Neural cell (in vitro differentiated cells): Measurements from ENCODE around the gene ADRB2. TPM values are rescaled to one million over a fixed set of nuclear protein-coding genes. Genes with fewer than 3 reads are reported as not detected.

Experiments
- H2AFZ ChIP-seq: fragments of 200-600, 300-800 bp; sonication (generic), shearing (Covaris generic); 2 replicates; pipeline ENCODE4 v1.6.0; 2014; ENCODE audit warnings: low read depth, mild to moderate bottlenecking, antibody characterized with exemption, low read length, moderate library complexity
- H3F3A ChIP-seq: fragments of 200-600 bp; shearing (Covaris generic); 2 replicates; pipeline ENCODE4 v1.6.1; 2016; ENCODE audit warnings: mild to moderate bottlenecking, moderate library complexity, mixed read lengths, antibody characterized with exemption, low read length; ENCODE audit not compliant: insufficient read depth, poor library complexity, severe bottlenecking
- H3K27ac ChIP-seq: fragments of 200-600, 300-800 bp; sonication (generic), shearing (Covaris generic); 2 replicates; pipeline ENCODE4 v1.5.1; 2014; ENCODE audit warnings: mild to moderate bottlenecking, low read length, moderate library complexity
- H3K27me3 ChIP-seq: fragments of 300-800, 200-600 bp; sonication (generic), shearing (Covaris generic); 2 replicates; pipeline ENCODE4 v1.6.0; 2014; ENCODE audit warnings: mild to moderate bottlenecking, low read depth, low read length, moderate library complexity; ENCODE audit not compliant: insufficient read depth
- H3K36me3 ChIP-seq: fragments of 300-800, 200-600 bp; sonication (generic), shearing (Covaris generic); 2 replicates; pipeline ENCODE4 v1.5.1; 2014; ENCODE audit warnings: mild to moderate bottlenecking, antibody characterized with exemption, low read length, moderate library complexity; ENCODE audit not compliant: insufficient read depth
- H3K4me2 ChIP-seq: fragments of 300-800, 200-600 bp; sonication (generic), shearing (Covaris generic); 2 replicates; pipeline ENCODE4 v1.6.0; 2014; ENCODE audit warnings: mild to moderate bottlenecking, low read length
- H3K4me3 ChIP-seq: fragments of 300-800, 200-600 bp; sonication (generic), shearing (Covaris generic); 2 replicates; pipeline ENCODE4 v1.5.1; 2014; ENCODE audit warnings: mild to moderate bottlenecking, low read length, moderate library complexity
- H3K79me2 ChIP-seq: fragments of 200-600 bp; shearing (Covaris generic); replicated peaks from 2 replicates; pipeline ENCODE4 v1.6.0; 2014; ENCODE audit warnings: mild to moderate bottlenecking, low read length, moderate library complexity; ENCODE audit not compliant: insufficient read depth
- H3K9ac ChIP-seq: fragments of 300-800, 200-600 bp; sonication (generic), shearing (Covaris generic); 2 replicates; pipeline ENCODE4 v1.6.1; 2016; ENCODE audit warnings: mild to moderate bottlenecking, low read length, mixed read lengths
- H3K9me2 ChIP-seq: fragments of 200-600 bp; shearing (Covaris generic); 2 replicates; pipeline ENCODE4 v1.6.1; 2016; ENCODE audit warnings: mild to moderate bottlenecking, low read length, mixed read lengths; ENCODE audit not compliant: insufficient read depth
- H3K9me3 ChIP-seq: fragments of 200-600, 300-800 bp; sonication (generic), shearing (Covaris generic); 2 replicates; pipeline ENCODE4 v1.6.1; 2016; ENCODE audit warnings: mild to moderate bottlenecking, mixed run types, low read length, moderate library complexity, mixed read lengths
- H4K20me1 ChIP-seq: fragments of 200-600 bp; shearing (Covaris generic); 2 replicates; pipeline ENCODE4 v1.6.1; 2016; ENCODE audit warnings: mild to moderate bottlenecking, mixed run types; ENCODE audit not compliant: insufficient read depth
- CTCF ChIP-seq: fragments of 450-650 bp; IDR thresholded peaks from 2 replicates; pipeline ENCODE4 v1.5.1; 2014; ENCODE audit warnings: antibody characterized with exemption, mild to moderate bottlenecking, moderate library complexity; ENCODE audit not compliant: poor library complexity, severe bottlenecking
- EZH2 ChIP-seq: fragments of 200-600, 300-800 bp; shearing (Covaris generic), sonication (generic); IDR thresholded peaks from 2 replicates; pipeline ENCODE4 v1.6.1; 2014; ENCODE audit warnings: antibody characterized with exemption, low read length, borderline replicate concordance, mild to moderate bottlenecking; ENCODE audit not compliant: insufficient read depth, poor library complexity, severe bottlenecking
- MXI1 ChIP-seq: fragments of 450-650 bp; conservative IDR thresholded peaks from 2 replicates; pipeline ENCODE4 v1.6.1; 2014; ENCODE audit warnings: antibody characterized with exemption, mild to moderate bottlenecking; ENCODE audit not compliant: poor library complexity, severe bottlenecking
- POLR2AphosphoS5 ChIP-seq: IDR thresholded peaks from 2 replicates; pipeline ENCODE4 v1.6.1; 2012
- REST ChIP-seq: IDR thresholded peaks from 2 replicates; pipeline ENCODE4 v1.6.1; 2012; ENCODE audit warnings: borderline replicate concordance
- SMC3 ChIP-seq: fragments of 450-650 bp; conservative IDR thresholded peaks from 2 replicates; pipeline ENCODE4 v1.6.1; 2014; ENCODE audit warnings: antibody characterized with exemption, mild to moderate bottlenecking, moderate library complexity; ENCODE audit not compliant: poor library complexity
- TAF1 ChIP-seq: IDR thresholded peaks from 2 replicates; pipeline ENCODE4 v1.6.1; 2012; ENCODE audit warnings: low read depth
- polyA plus RNA-seq: library from polyadenylated mRNA; depleted of rRNA; stranded (reverse); fragments of >200 nt; gene quantifications from 2 replicates; pipeline ENCODE4 v1.2.3, GENCODE V29; 2014

Gene ADRB2
- polyA plus RNA-seq, 1 donor from 2014 or later, result not detected

DNA sequence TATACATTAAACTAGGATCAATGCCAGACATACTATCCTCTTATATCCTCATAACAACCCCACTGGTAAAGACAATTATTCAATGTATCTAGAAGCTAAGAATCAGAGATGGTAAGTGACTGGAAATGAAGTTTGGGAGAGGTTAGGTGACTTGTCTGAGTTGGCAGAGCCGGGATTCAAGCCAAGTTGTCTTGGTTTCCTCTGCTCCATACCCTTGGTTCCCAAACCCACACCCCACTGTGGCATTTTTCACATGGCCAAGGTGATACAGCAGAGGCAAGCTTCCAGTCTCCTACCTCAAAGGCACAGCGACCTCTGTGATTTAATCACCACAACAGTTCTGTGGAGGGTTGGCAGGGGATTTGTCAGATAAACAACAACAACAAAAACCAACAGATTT lies 34.7 kb upstream of the ADRB2 start:
- Histone ChIP-seq H3K9me2 (no peaks in the 10 kb centered on the region), H3K9me3 (no peaks in the 10 kb centered on the region), H3K4me3 (no peak overlapping the region), H3K27ac (no peak overlapping the region), H3K36me3 (no peaks in the 10 kb centered on the region), H4K20me1 (no peaks in the 10 kb centered on the region), H3K27me3 (no peaks in the 10 kb centered on the region), H3F3A (no peaks in the 10 kb centered on the region), H3K79me2 (no peaks in the 10 kb centered on the region), H3K4me2 (no peak overlapping the region), H3K9ac (no peak overlapping the region), H2AFZ (no peak overlapping the region)
- TF ChIP-seq SMC3, result no peak
- no peak for TF ChIP-seq POLR2AphosphoS5
- no peak for TF ChIP-seq MXI1
- no peak for TF ChIP-seq EZH2
- no peak for TF ChIP-seq TAF1
- TF ChIP-seq CTCF, result no peak

DNA sequence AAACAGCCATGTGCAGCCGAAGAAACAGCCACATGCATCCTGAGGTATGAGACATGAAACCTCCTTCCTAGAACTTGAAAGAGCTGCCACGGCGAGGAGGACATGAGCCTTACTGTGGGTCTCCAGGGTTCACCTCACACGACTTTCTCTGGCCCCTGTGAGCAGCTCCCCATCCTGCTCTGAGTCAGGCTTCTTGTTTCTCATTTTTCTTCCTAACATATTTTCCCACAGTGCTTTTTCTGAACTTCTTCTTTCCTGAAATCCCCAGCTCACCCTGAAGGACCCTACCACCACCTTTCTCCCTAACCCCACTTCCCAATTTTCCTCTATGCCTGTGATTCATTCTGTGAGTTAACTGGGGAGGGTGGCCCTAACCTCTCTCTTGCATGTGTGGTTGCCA lies 33.7 kb upstream of the ADRB2 start:
- H3K4me3 ChIP-seq, result no peak overlapping the region
- no peak for TF ChIP-seq SMC3
- TF ChIP-seq CTCF, result no peak
- no peak for TF ChIP-seq REST
- TF ChIP-seq POLR2AphosphoS5, result no peak
- H3K27me3 ChIP-seq, result no peaks in the 10 kb centered on the region
- H4K20me1 ChIP-seq, result no peaks in the 10 kb centered on the region
- H2AFZ ChIP-seq, result no peak overlapping the region
- no peaks in the 10 kb centered on the region for H3K9me3 ChIP-seq
- H3K4me2 ChIP-seq, result no peak overlapping the region
- no peaks in the 10 kb centered on the region for H3K9me2 ChIP-seq
- no peaks in the 10 kb centered on the region for H3F3A ChIP-seq
- H3K27ac ChIP-seq, result no peak overlapping the region
- no peaks in the 10 kb centered on the region for H3K36me3 ChIP-seq
- no peaks in the 10 kb centered on the region for H3K79me2 ChIP-seq
- no peak overlapping the region for H3K9ac ChIP-seq
